CD8-positive, alpha-beta memory T cell (primary cell): Measurements from ENCODE around the gene HCAR3. TPM values are rescaled to one million over a fixed set of nuclear protein-coding genes. Genes with fewer than 3 reads are reported as not detected.
"Not testable (repeated sequence)": the region's sequence is repeated elsewhere in the genome, so short reads cannot be mapped to it uniquely, and the experiment has no call there.

Source experiments
- CTCF ChIA-PET: fragments of 350-600 bp; sonication (Branson Sonifier 250); formaldehyde crosslinking; loops from one replicate; lab custom pipeline; 2021; ENCODE audit warnings: antibody characterized with exemption; lab: Charles Lee
- POLR2A ChIA-PET: fragments of 350-600 bp; sonication (Branson Sonifier 250); formaldehyde crosslinking; loops from one replicate; lab custom pipeline; 2021; ENCODE audit warnings: antibody characterized with exemption; lab: Charles Lee
- DNase-seq, 5 donors: peaks; one replicate each; pipeline versions ENCODE4 v3.0.0 to v3.0.0-alpha.2; 2020 to 2022; ENCODE audit warnings: mixed read lengths in 1 of 5
- H3K27ac ChIP-seq: one replicate; pipeline ENCODE4 v1.7.0; 2013; ENCODE audit warnings: low read depth, mild to moderate bottlenecking, low read length, moderate library complexity
- H3K27me3 ChIP-seq: 2 replicates; pipeline ENCODE4 v1.7.0; 2013; ENCODE audit warnings: low read length, mild to moderate bottlenecking; ENCODE audit not compliant: insufficient read depth, poor library complexity, severe bottlenecking
- H3K36me3 ChIP-seq: 2 replicates; pipeline ENCODE4 v1.7.0; 2013; ENCODE audit warnings: mild to moderate bottlenecking, low read length, moderate library complexity; ENCODE audit not compliant: insufficient read depth
- H3K4me1 ChIP-seq: 2 replicates; pipeline ENCODE4 v1.7.0; 2013; ENCODE audit warnings: mild to moderate bottlenecking, low read length, moderate library complexity; ENCODE audit not compliant: insufficient read depth
- H3K4me3 ChIP-seq: 2 replicates; pipeline ENCODE4 v1.7.0; 2013; ENCODE audit warnings: mild to moderate bottlenecking, low read length
- H3K9me3 ChIP-seq: 2 replicates; pipeline ENCODE4 v1.7.0; 2013; ENCODE audit warnings: mild to moderate bottlenecking, low read length
- H3K27ac Mint-ChIP-seq, 8 donors: one replicate each; pipeline ENCODE4 v1.8.0; 2020 to 2021; ENCODE audit warnings: mixed read lengths in 8 of 8, mild to moderate bottlenecking in 6 of 8, inconsistent platforms in 3 of 8, moderate library complexity in 3 of 8
- H3K27me3 Mint-ChIP-seq, 2 donors: one replicate each; pipeline ENCODE4 v1.8.0; 2020 to 2021; ENCODE audit warnings: mixed read lengths in 2 of 2, mild to moderate bottlenecking in 1 of 2, moderate library complexity in 1 of 2
- H3K36me3 Mint-ChIP-seq, 3 donors: one replicate each; pipeline ENCODE4 v1.8.0; 2020 to 2021; ENCODE audit warnings: mixed read lengths in 3 of 3, inconsistent platforms in 1 of 3, mild to moderate bottlenecking in 1 of 3
- H3K4me1 Mint-ChIP-seq, 3 donors: one replicate each; pipeline ENCODE4 v1.8.0; 2020 to 2021; ENCODE audit warnings: mixed read lengths in 3 of 3, inconsistent platforms in 1 of 3, mild to moderate bottlenecking in 1 of 3
- H3K4me3 Mint-ChIP-seq, 7 donors: one replicate each; pipeline ENCODE4 v1.8.0; 2020 to 2021; ENCODE audit warnings: mixed read lengths in 7 of 7, mild to moderate bottlenecking in 6 of 7, moderate library complexity in 4 of 7, inconsistent platforms in 2 of 7
- H3K9me3 Mint-ChIP-seq, 5 donors: one replicate each; pipeline ENCODE4 v1.8.0; 2020 to 2022; ENCODE audit warnings: mixed read lengths in 5 of 5, mild to moderate bottlenecking in 3 of 5, moderate library complexity in 2 of 5, inconsistent platforms in 1 of 5
- polyA plus RNA-seq: library from polyadenylated mRNA; unstranded; fragments of 300-500 nt; fragmentation: Illumina TruSeq; gene quantifications from one replicate; pipeline ENCODE4 v1.2.3, GENCODE V29; 2021
- total RNA-seq, 2 experiments: library from RNA; stranded (reverse); gene quantifications; one replicate each; pipeline ENCODE4 v1.2.3, GENCODE V29; 2021

HCAR3 gene
- total and polyA plus RNA-seq, 3 experiments from 2014 or later = not detected

- H3K27me3 ChIP-seq, H3K36me3 Mint-ChIP-seq, POLR2A ChIA-PET, DNase-seq, H3K4me3 ChIP-seq, H3K4me1 ChIP-seq, H3K4me3 Mint-ChIP-seq, H3K9me3 Mint-ChIP-seq, H3K36me3 ChIP-seq, H3K4me1 Mint-ChIP-seq, H3K27ac ChIP-seq, H3K27ac Mint-ChIP-seq, H3K9me3 ChIP-seq: not testable (repeated sequence)
- H3K27me3 Mint-ChIP-seq = peaks cover 6 to 27% of the 10 kb centered on the region in 2 donors
- CTCF ChIA-PET = interaction anchor here (1.1 kb wide), 1 partner anchor 40 kb away, joined by 3 read pairs; no protein-coding TSS in a partner anchor
Observed at GRCh38 chr12:122676781-122677180, 39.8 kb downstream of the HCAR3 start.

- H3K27ac Mint-ChIP-seq, H3K4me1 Mint-ChIP-seq, DNase-seq, H3K27ac ChIP-seq, H3K4me3 ChIP-seq, H3K27me3 ChIP-seq, H3K9me3 ChIP-seq, POLR2A ChIA-PET, H3K36me3 ChIP-seq, CTCF ChIA-PET, H3K4me3 Mint-ChIP-seq, H3K36me3 Mint-ChIP-seq, H3K9me3 Mint-ChIP-seq, H3K4me1 ChIP-seq: not testable (repeated sequence)
- peaks cover 7 to 27% of the 10 kb centered on the region in 2 donors for H3K27me3 Mint-ChIP-seq
Observed at GRCh38 chr12:122676015-122676414, 40.6 kb downstream of the HCAR3 start.

- H3K36me3 Mint-ChIP-seq = no peaks in the 10 kb centered on the region
- DNase-seq = no peak
- H3K4me1 Mint-ChIP-seq = no peaks in the 10 kb centered on the region
- H3K27me3 ChIP-seq = no peaks in the 10 kb centered on the region
- no peak overlapping the region for H3K4me3 ChIP-seq
- no peak overlapping the region for H3K27ac ChIP-seq
- no peak overlapping the region for H3K27ac Mint-ChIP-seq
- H3K4me1 ChIP-seq = no peaks in the 10 kb centered on the region
- POLR2A ChIA-PET = no interaction called here
- CTCF ChIA-PET = interaction anchor here (0.6 kb wide), 1 partner anchor 105 kb away, joined by 3 read pairs; no protein-coding TSS in a partner anchor
- H3K9me3 Mint-ChIP-seq = no peaks in the 10 kb centered on the region
- H3K36me3 ChIP-seq = no peaks in the 10 kb centered on the region
- no peaks in the 10 kb centered on the region for H3K9me3 ChIP-seq
- no peak overlapping the region for H3K4me3 Mint-ChIP-seq
- H3K27me3 Mint-ChIP-seq = peaks cover 10 to 21% of the 10 kb centered on the region in 2 donors
Observed at GRCh38 chr12:122672515-122672914, 44.1 kb downstream of the HCAR3 start.

- H3K27me3 Mint-ChIP-seq = peaks cover 5 to 9% of the 10 kb centered on the region in 2 donors
- no peaks in the 10 kb centered on the region for H3K27me3 ChIP-seq
- H3K27ac ChIP-seq = no peak overlapping the region
- no peak overlapping the region for H3K4me3 ChIP-seq
- H3K4me3 Mint-ChIP-seq = no peak overlapping the region
- POLR2A ChIA-PET = interaction anchor here (0.7 kb wide), 1 partner anchor 17 kb away, joined by 4 read pairs; no protein-coding TSS in a partner anchor
- H3K4me1 Mint-ChIP-seq = peaks cover 0 to 2% (median 0%) of the 10 kb centered on the region in 3 donors
- no peak for DNase-seq
- no peaks in the 10 kb centered on the region for H3K36me3 ChIP-seq
- no peaks in the 10 kb centered on the region for H3K9me3 ChIP-seq
- H3K36me3 Mint-ChIP-seq = no peaks in the 10 kb centered on the region
- H3K4me1 ChIP-seq = no peaks in the 10 kb centered on the region
- no peak overlapping the region for H3K27ac Mint-ChIP-seq
- H3K9me3 Mint-ChIP-seq = no peaks in the 10 kb centered on the region
- CTCF ChIA-PET = interaction anchor here (0.6 to 1.2 kb wide), 2 partner anchors 14 to 34 kb away, joined by 3 read pairs; no protein-coding TSS in a partner anchor
Observed at GRCh38 chr12:122669397-122670070, 47.1 kb downstream of the HCAR3 start.

- H3K27ac ChIP-seq = no peak overlapping the region
- ChIA-PET POLR2A (no interaction called here), CTCF (interaction anchor here (1.2 kb wide), 1 partner anchor 15 kb away, joined by 3 read pairs; no protein-coding TSS in a partner anchor)
- H3K4me3 ChIP-seq = no peak overlapping the region
- H3K36me3 ChIP-seq = no peaks in the 10 kb centered on the region
- no peaks in the 10 kb centered on the region for H3K9me3 Mint-ChIP-seq
- no peaks in the 10 kb centered on the region for H3K27me3 ChIP-seq
- no peaks in the 10 kb centered on the region for H3K9me3 ChIP-seq
- H3K36me3 Mint-ChIP-seq = no peaks in the 10 kb centered on the region
- no peaks in the 10 kb centered on the region for H3K4me1 ChIP-seq
- no peak overlapping the region for H3K27ac Mint-ChIP-seq
- H3K4me3 Mint-ChIP-seq = no peak overlapping the region
- no peak for DNase-seq
- H3K4me1 Mint-ChIP-seq = peaks cover 0 to 2% (median 0%) of the 10 kb centered on the region in 3 donors
- H3K27me3 Mint-ChIP-seq = peaks cover 0 to 6% of the 10 kb centered on the region in 2 donors
Observed at GRCh38 chr12:122668268-122668667, 48.3 kb downstream of the HCAR3 start.

- ChIA-PET CTCF (no interaction called here), POLR2A (no interaction called here)
- Mint-ChIP-seq H3K9me3 (no peaks in the 10 kb centered on the region), H3K4me3 (no peak overlapping the region), H3K27me3 (peaks cover 0 to 3% of the 10 kb centered on the region in 2 donors), H3K27ac (no peak overlapping the region), H3K36me3 (no peaks in the 10 kb centered on the region), H3K4me1 (peaks cover 0 to 2% (median 0%) of the 10 kb centered on the region in 3 donors)
- DNase-seq = no peak
- Histone ChIP-seq H3K9me3 (no peaks in the 10 kb centered on the region), H3K4me3 (no peak overlapping the region), H3K4me1 (no peaks in the 10 kb centered on the region), H3K27ac (no peak overlapping the region), H3K27me3 (no peaks in the 10 kb centered on the region), H3K36me3 (no peaks in the 10 kb centered on the region)
Observed at GRCh38 chr12:122665759-122666158, 50.9 kb downstream of the HCAR3 start.

GRCh38 chr12:122665349-122665748 is 51.3 kb downstream of the HCAR3 start:
- peaks cover 0 to 3% of the 10 kb centered on the region in 2 donors for H3K27me3 Mint-ChIP-seq
- Histone ChIP-seq H3K36me3 (no peaks in the 10 kb centered on the region), H3K4me3 (no peak overlapping the region), H3K27me3 (no peaks in the 10 kb centered on the region), H3K4me1 (no peaks in the 10 kb centered on the region), H3K27ac (no peak overlapping the region), H3K9me3 (no peaks in the 10 kb centered on the region)
- peak overlapping the region in 1 of 8 donors; percentile 76 for H3K27ac Mint-ChIP-seq
- POLR2A ChIA-PET = no interaction called here
- DNase-seq = no peak
- no peak overlapping the region for H3K4me3 Mint-ChIP-seq
- no peaks in the 10 kb centered on the region for H3K36me3 Mint-ChIP-seq
- no peaks in the 10 kb centered on the region for H3K9me3 Mint-ChIP-seq
- H3K4me1 Mint-ChIP-seq = peaks cover 0 to 2% (median 0%) of the 10 kb centered on the region in 3 donors
- CTCF ChIA-PET = no interaction called here
